DND-41 (cell line): ENCODE results near the gene AP1G1.
"Not testable (repeated sequence)": the region's sequence is repeated elsewhere in the genome, so short reads cannot be mapped to it uniquely, and the experiment has no call there.

Experiments
- ATAC-seq: fragments of 200-7000 bp; cut with Tn5 transposase; 3 replicates; pipeline ENCODE4 v1.9.1; 2021; ENCODE audit warnings: low read depth; ENCODE audit not compliant: insufficient read depth
- DNase-seq: peaks from one replicate; pipeline ENCODE4 v3.0.0-alpha.2; 2020
- H2AFZ ChIP-seq: 2 replicates; pipeline ENCODE4 v1.6.0; 2012; ENCODE audit warnings: low read depth, low read length
- H3K27ac ChIP-seq: 2 replicates; pipeline ENCODE4 v1.5.1; 2012; ENCODE audit warnings: low read length, inconsistent platforms
- H3K27me3 ChIP-seq: fragments of 200-600 bp; sonication (generic); 2 replicates; pipeline ENCODE4 v1.6.0; 2012; ENCODE audit warnings: low read length, mild to moderate bottlenecking, inconsistent platforms; ENCODE audit not compliant: insufficient read depth, poor library complexity
- H3K36me3 ChIP-seq: 2 replicates; pipeline ENCODE4 v1.5.1; 2012; ENCODE audit warnings: low read length, inconsistent platforms; ENCODE audit not compliant: insufficient read depth
- H3K4me1 ChIP-seq: 2 replicates; pipeline ENCODE4 v1.5.1; 2012; ENCODE audit warnings: mild to moderate bottlenecking, low read length; ENCODE audit not compliant: insufficient read depth
- H3K4me2 ChIP-seq: 2 replicates; pipeline ENCODE4 v1.6.0; 2012; ENCODE audit warnings: mild to moderate bottlenecking, moderate library complexity, low read length, inconsistent platforms; ENCODE audit not compliant: insufficient read depth
- H3K4me3 ChIP-seq, 2 experiments: fragments of 200-600 bp in 1 of 2; shearing (Covaris generic) in 1 of 2; 2 replicates each; pipeline ENCODE4 v1.5.1; 2012 to 2016; ENCODE audit warnings: inconsistent platforms in 2 of 2, low read length in 2 of 2, mild to moderate bottlenecking in 2 of 2, low read depth in 1 of 2, moderate library complexity in 1 of 2
- H3K79me2 ChIP-seq: 2 replicates; pipeline ENCODE4 v1.6.0; 2012; ENCODE audit warnings: low read length, inconsistent platforms; ENCODE audit not compliant: insufficient read depth
- H3K9ac ChIP-seq: 2 replicates; pipeline ENCODE4 v1.6.0; 2012; ENCODE audit warnings: low read depth, mild to moderate bottlenecking, inconsistent platforms, low read length, moderate library complexity
- H3K9me3 ChIP-seq: 2 replicates; pipeline ENCODE4 v1.5.1; 2012; ENCODE audit warnings: low read length, moderate library complexity, mild to moderate bottlenecking, inconsistent platforms; ENCODE audit not compliant: insufficient read depth, severe bottlenecking
- H4K20me1 ChIP-seq: 2 replicates; pipeline ENCODE4 v1.6.0; 2012; ENCODE audit warnings: low read length; ENCODE audit not compliant: insufficient read depth
- CTCF ChIP-seq: IDR thresholded peaks from 2 replicates; pipeline ENCODE4 v1.5.1; 2012; ENCODE audit warnings: borderline replicate concordance, low read length, moderate library complexity, mild to moderate bottlenecking; ENCODE audit not compliant: poor library complexity, severe bottlenecking; ENCODE audit errors: extremely low read depth
- EZH2 ChIP-seq: IDR thresholded peaks from 3 replicates; pipeline ENCODE4 v1.6.1; 2012; ENCODE audit warnings: borderline replicate concordance, low read depth, mild to moderate bottlenecking, moderate library complexity, low read length, inconsistent platforms; ENCODE audit not compliant: severe bottlenecking

The AP1G1 gene

DNA sequence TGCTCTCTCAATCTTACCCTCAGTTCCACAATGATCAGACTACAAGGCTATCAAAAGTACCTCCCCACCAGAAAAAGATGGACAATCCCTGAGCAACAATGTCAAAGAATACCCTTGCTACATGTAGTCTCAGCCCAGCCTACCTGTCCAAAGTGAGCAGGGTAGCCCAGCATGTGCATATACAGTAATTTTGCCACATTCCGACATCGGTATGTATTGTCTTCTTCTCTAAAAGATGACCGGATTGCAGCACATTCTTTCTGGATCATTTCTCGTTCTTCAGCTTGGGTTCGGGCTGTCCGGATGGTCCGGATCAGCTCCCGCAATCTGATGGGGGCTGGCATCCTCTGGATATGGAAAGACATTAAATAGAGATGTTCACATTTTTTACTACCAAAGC is 19.5 kb downstream of the AP1G1 start:
- Histone ChIP-seq H3K4me1 (no peaks in the 10 kb centered on the region), H3K4me2 (no peak overlapping the region), H3K79me2 (peaks cover 90% of the 10 kb centered on the region), H3K4me3 (no peak overlapping the region), H3K36me3 (peaks cover 36% of the 10 kb centered on the region), H2AFZ (no peak overlapping the region), H3K9ac (no peak overlapping the region), H3K27me3 (no peaks in the 10 kb centered on the region), H3K9me3 (no peaks in the 10 kb centered on the region), H4K20me1 (peaks cover 41% of the 10 kb centered on the region), H3K27ac (no peak overlapping the region)
- ATAC-seq = no peak
- no peak for DNase-seq
- no peak for TF ChIP-seq EZH2
- no peak for TF ChIP-seq CTCF

DNA sequence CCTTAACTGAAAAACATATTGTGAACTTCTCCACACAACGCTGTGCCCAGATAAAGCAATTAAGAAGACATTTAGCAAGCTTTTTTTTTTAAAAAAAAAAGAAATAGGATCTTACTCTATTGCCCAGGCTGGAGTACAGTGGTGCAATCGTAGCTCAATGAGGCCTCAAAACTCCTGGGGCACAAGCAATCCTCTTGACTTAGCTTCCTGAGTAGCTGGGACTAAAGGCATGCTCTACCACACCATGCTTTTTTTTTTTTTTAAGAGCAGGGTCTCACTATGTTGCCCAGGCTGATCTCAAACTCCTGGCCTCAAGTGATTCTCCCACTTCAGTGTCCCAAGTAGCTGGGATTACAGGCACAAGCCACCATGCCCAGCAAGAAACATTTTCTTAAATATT is 20.1 kb downstream of the AP1G1 start:
- no peak overlapping the region for H3K9ac ChIP-seq
- ATAC-seq (no peak), DNase-seq (no peak)
- no peaks in the 10 kb centered on the region for H3K27me3 ChIP-seq
- H3K36me3 ChIP-seq = peaks cover 36% of the 10 kb centered on the region
- H3K4me2 ChIP-seq = no peak overlapping the region
- no peak overlapping the region for H3K4me3 ChIP-seq
- TF ChIP-seq EZH2 = no peak
- no peak for TF ChIP-seq CTCF
- H3K4me1 ChIP-seq = no peaks in the 10 kb centered on the region
- no peak overlapping the region for H3K27ac ChIP-seq
- H2AFZ ChIP-seq = no peak overlapping the region
- H3K79me2 ChIP-seq = peaks cover 90% of the 10 kb centered on the region
- no peaks in the 10 kb centered on the region for H3K9me3 ChIP-seq
- peaks cover 36% of the 10 kb centered on the region for H4K20me1 ChIP-seq

DNA sequence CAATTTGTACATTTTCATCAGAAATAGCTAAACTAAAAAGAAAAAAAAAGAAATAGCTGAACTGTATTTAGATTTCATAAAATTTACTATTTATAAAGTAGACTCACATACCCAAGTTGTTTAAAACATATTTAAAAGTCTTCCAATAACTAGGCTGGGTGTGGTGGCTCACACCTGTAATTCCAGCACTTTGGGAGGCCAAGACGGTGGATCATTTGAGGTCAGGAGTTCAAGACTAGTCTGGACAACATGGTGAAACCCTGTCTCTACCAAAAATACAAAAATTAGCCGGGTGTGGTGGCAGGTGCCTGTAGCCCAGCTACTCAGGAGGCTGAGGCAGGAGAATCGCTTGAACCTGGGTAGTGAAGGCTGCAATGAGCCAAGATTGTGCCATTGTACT is 23.5 kb downstream of the AP1G1 start:
- not testable (repeated sequence) for H2AFZ ChIP-seq, H3K4me3 ChIP-seq, H3K9me3 ChIP-seq, H3K9ac ChIP-seq, H3K4me2 ChIP-seq, H3K4me1 ChIP-seq, H3K27me3 ChIP-seq, DNase-seq, ATAC-seq, H3K27ac ChIP-seq
- H4K20me1 ChIP-seq = peaks cover 19% of the 10 kb centered on the region; the same call in 1 of the 2 replicates
- peaks cover 88% of the 10 kb centered on the region for H3K79me2 ChIP-seq
- H3K36me3 ChIP-seq = peaks cover 49% of the 10 kb centered on the region

DNA sequence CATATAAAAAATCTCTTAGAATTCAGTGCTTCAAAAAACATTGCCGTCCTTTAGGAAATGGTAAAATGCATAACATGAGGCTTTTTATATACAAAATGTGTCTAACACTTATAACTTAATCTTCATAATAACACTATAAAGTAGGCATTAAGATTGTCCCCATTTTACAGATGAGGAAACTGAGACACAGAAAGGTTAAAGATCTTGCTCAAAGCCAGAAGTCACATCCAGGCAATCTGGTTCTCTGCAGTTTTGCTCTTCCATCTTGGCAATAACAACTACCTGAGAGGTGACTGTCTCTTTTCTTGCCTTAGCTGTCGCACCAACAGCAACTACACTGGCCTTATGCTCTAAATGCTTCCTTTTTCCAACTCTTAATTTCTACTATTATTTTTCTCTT is 24.5 kb downstream of the AP1G1 start:
- H3K79me2 ChIP-seq = peaks cover 88% of the 10 kb centered on the region
- ATAC-seq (no peak), DNase-seq (no peak)
- no peak overlapping the region for H2AFZ ChIP-seq
- H3K4me2 ChIP-seq = no peak overlapping the region
- TF ChIP-seq EZH2 = no peak
- TF ChIP-seq CTCF = no peak
- H3K36me3 ChIP-seq = peaks cover 49% of the 10 kb centered on the region
- H3K9me3 ChIP-seq = no peaks in the 10 kb centered on the region
- H4K20me1 ChIP-seq = peaks cover 19% of the 10 kb centered on the region; the same call in 1 of the 2 replicates
- H3K4me3 ChIP-seq = no peak overlapping the region
- H3K4me1 ChIP-seq = no peaks in the 10 kb centered on the region
- no peak overlapping the region for H3K9ac ChIP-seq
- no peak overlapping the region for H3K27ac ChIP-seq
- no peaks in the 10 kb centered on the region for H3K27me3 ChIP-seq
